GM18907 (cell line): ENCODE results near the gene CDC40.
"Not testable (repeated sequence)": the region's sequence is repeated elsewhere in the genome, so short reads cannot be mapped to it uniquely, and the experiment has no call there.

Source experiments
- ATAC-seq: cut with Tn5 transposase; IDR thresholded peaks from one replicate; pipeline ENCODE4 v1.9.1; 2021; ENCODE audit warnings: mild to moderate bottlenecking, moderate library complexity; ENCODE audit not compliant: unreplicated experiment

CDC40 gene

GRCh38 chr6:110266996-110267395 is 86.8 kb downstream of the CDC40 start:
- ATAC-seq = no peak

GRCh38 chr6:110269623-110270022 is 89.4 kb downstream of the CDC40 start:
- ATAC-seq = no peak

GRCh38 chr6:110270165-110270564 is 89.9 kb downstream of the CDC40 start:
- no peak for ATAC-seq

GRCh38 chr6:110271732-110272022 is 91.5 kb downstream of the CDC40 start:
- no peak for ATAC-seq

- not testable (repeated sequence) for ATAC-seq
These were observed 92.6 kb downstream of the CDC40 start for GRCh38 chr6:110272781-110273180.

GRCh38 chr6:110277100-110277665 is 97.0 kb downstream of the CDC40 start:
- no peak for ATAC-seq
